Transverse colon (tissue), 4 donors: Measurements from ENCODE around the gene NLGN4X. TPM values are rescaled to one million over a fixed set of nuclear protein-coding genes. Genes with fewer than 3 reads are reported as not detected.

Experiments
- DNase-seq: peaks from one replicate; pipeline ENCODE4 v3.0.0-alpha.2; 2019
- H3K27ac ChIP-seq, 4 donors: fragments of 200-600 bp; sonication (generic); 2 replicates each; pipeline ENCODE4 v1.5.1; 2016 to 2018; ENCODE audit warnings: inconsistent platforms in 4 of 4
- H3K27me3 ChIP-seq: fragments of 200-600 bp; sonication (generic); 2 replicates; pipeline ENCODE4 v1.5.1; 2017; ENCODE audit warnings: inconsistent platforms
- H3K36me3 ChIP-seq, 4 donors: fragments of 200-600 bp; sonication (generic); 2 replicates each; pipeline ENCODE4 v1.5.1; 2017 to 2019; ENCODE audit warnings: inconsistent platforms in 4 of 4
- H3K4me1 ChIP-seq, 4 donors: fragments of 200-600 bp; sonication (generic); 2 replicates each; pipeline ENCODE4 v1.5.1; 2017 to 2020; ENCODE audit warnings: inconsistent platforms in 4 of 4
- H3K4me3 ChIP-seq, 4 donors: fragments of 200-600 bp; sonication (generic); 1 replicate in 1 of 4; 2 replicates in 3 of 4; pipeline versions ENCODE4 v1.5.1 to v1.6.1; 2017 to 2019; ENCODE audit warnings: inconsistent platforms in 4 of 4
- H3K9me3 ChIP-seq, 2 donors: fragments of 200-600 bp; sonication (generic); 2 replicates each; pipeline ENCODE4 v1.5.1; 2017 to 2019; ENCODE audit warnings: inconsistent platforms in 2 of 2
- EP300 ChIP-seq: sonication (generic); formaldehyde crosslinking; IDR thresholded peaks from one replicate; pipeline ENCODE4 v1.6.1; 2017; ENCODE audit warnings: antibody characterized with exemption, low read depth
- POLR2A ChIP-seq: fragments of 450-650 bp; IDR thresholded peaks from one replicate; pipeline ENCODE4 v1.6.1; 2016; ENCODE audit warnings: antibody characterized with exemption, mild to moderate bottlenecking, moderate library complexity
- POLR2AphosphoS5 ChIP-seq, 3 donors: sonication (generic); formaldehyde crosslinking; IDR thresholded peaks; one replicate each; pipeline ENCODE4 v1.6.1; 2016; ENCODE audit warnings: antibody characterized with exemption in 3 of 3
- WGBS, 2 donors: methylation state at CpG; one replicate each; pipeline ENCODE4 v1.1.5; 2018; ENCODE audit warnings: low coverage in 1 of 2; 5-methylcytosine and 5-hydroxymethylcytosine counted together
- in situ Hi-C, 4 donors: fragments of 200-750 bp; cut with MboI; loops; one replicate each; pipeline versions ENCODE4 v1.15.0 to v1.15.1; 2017; ENCODE audit warnings: low sequenced_read_pairs in 3 of 4, low pct_ligation_motif_present in 1 of 4, low pct_unique_long_range_greater_than_20kb in 1 of 4
- intact Hi-C: fragments of 100-400 bp; cut with DNase I; formaldehyde crosslinking; loops from one replicate; pipeline ENCODE4 v1.15.1; 2023; ENCODE audit warnings: low total_unique reads
- total RNA-seq, 4 donors: library from RNA; depleted of rRNA; stranded (reverse); fragments of >200 nt; gene quantifications; one replicate each; pipeline ENCODE4 v1.1.0, GENCODE V29; 2016
- TF ChIP-seq, protein P1 (sequence below), 5 experiments: fragments of 200-600 bp in 3 of 5; fragments of 450-650 bp in 2 of 5; sonication (generic) in 3 of 5; IDR thresholded peaks; 1 replicate in 2 of 5; 2 replicates in 3 of 5; pipeline ENCODE4 v1.5.1; 2016 to 2017; ENCODE audit warnings: antibody characterized with exemption in 5 of 5, inconsistent platforms in 3 of 5, mild to moderate bottlenecking in 2 of 5, moderate library complexity in 1 of 5

Gene NLGN4X
- total RNA-seq, result 1 to 10 TPM in 2 of 4 donors, under 1 TPM in 1, not detected in 1; 0.96 to 1.7 (median 1.5) TPM

DNA sequence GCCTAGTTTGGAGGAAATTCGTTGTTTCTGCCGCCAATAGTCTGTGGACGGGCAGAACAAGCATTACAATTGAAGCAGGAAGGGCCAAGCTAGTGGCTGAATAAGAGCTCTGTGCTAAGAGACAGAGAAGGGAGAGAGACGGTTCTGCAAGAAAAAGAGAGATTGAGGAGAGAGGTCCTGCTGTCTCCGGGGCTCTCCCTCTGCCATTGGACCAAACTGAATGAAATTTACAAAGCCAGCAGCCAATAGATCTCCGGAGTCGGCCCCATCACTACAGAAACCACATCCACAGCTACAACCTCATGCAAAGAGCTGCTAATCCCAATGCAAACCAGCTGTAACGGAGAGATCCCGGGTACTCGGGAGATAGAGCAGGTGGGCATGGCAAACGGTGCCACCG, at the start of gene NLGN4X:
TSS of gene NLGN4X (minus strand) at position 148 of the 400 bp plus-strand sequence. CDS start 77,401 bp downstream, outside the sequence.
- Histone ChIP-seq H3K27me3 (peaks cover 13% of the 10 kb centered on the region), H3K9me3 (no peaks in the 10 kb centered on the region), H3K27ac (no peak within 1 kb of the TSS), H3K4me3 (peak within 1 kb of the TSS in 2 of 4 donors; percentile 23 to 42), H3K4me1 (no peaks in the 10 kb centered on the region), H3K36me3 (no peaks in the 10 kb centered on the region)
- TF ChIP-seq EP300, result no peak
- TF ChIP-seq, protein P1, sequence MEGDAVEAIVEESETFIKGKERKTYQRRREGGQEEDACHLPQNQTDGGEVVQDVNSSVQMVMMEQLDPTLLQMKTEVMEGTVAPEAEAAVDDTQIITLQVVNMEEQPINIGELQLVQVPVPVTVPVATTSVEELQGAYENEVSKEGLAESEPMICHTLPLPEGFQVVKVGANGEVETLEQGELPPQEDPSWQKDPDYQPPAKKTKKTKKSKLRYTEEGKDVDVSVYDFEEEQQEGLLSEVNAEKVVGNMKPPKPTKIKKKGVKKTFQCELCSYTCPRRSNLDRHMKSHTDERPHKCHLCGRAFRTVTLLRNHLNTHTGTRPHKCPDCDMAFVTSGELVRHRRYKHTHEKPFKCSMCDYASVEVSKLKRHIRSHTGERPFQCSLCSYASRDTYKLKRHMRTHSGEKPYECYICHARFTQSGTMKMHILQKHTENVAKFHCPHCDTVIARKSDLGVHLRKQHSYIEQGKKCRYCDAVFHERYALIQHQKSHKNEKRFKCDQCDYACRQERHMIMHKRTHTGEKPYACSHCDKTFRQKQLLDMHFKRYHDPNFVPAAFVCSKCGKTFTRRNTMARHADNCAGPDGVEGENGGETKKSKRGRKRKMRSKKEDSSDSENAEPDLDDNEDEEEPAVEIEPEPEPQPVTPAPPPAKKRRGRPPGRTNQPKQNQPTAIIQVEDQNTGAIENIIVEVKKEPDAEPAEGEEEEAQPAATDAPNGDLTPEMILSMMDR (IDR thresholded peaks at IDR 0.05), result no peak
- TF ChIP-seq POLR2A, result no peak
- TF ChIP-seq POLR2AphosphoS5 (IDR thresholded peaks at IDR 0.05), result no peak
- intact Hi-C loops, result no loop called here
- in situ Hi-C loops, result no loop called here
- DNase-seq, result no peak
- WGBS, 2 donors, result 10% methylated on average over 12 of the region's 12 CpGs; no CpG with 5 or more reads in 1 of the 2 donors

DNA sequence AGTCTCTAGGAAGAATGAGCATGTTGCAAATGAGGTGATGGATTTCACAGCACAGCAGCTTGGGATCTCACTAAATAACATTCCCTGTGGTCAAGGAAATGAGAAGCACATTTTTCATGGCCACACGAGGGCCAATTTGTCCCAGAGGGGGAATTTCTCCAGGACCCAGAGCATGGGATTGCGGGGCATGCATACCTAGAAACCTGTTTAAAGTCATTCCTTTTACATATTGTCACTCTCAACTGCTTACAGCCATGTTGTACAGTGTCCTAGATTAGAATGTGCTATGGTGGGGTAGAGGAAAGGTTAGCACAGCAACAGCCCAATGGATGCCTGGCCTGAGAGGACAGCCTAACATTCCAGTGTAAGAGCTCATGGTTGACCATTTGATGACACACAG, 37.4 kb upstream of the NLGN4X start:
- 86% methylated on average over 2 of the region's 2 CpGs; no CpG with 5 or more reads in 1 of the 2 donors for WGBS, 2 donors
- intact Hi-C loops, result no loop called here
- no peak overlapping the region for H3K4me3 ChIP-seq
- no peaks in the 10 kb centered on the region for H3K4me1 ChIP-seq
- H3K36me3 ChIP-seq, result no peaks in the 10 kb centered on the region
- no peaks in the 10 kb centered on the region for H3K27me3 ChIP-seq
- TF ChIP-seq POLR2A (no peak), EP300 (no peak), POLR2AphosphoS5 (IDR thresholded peaks at IDR 0.05) (no peak)
- TF ChIP-seq, protein P1 (IDR thresholded peaks at IDR 0.05), result no peak
- H3K9me3 ChIP-seq, result no peaks in the 10 kb centered on the region
- in situ Hi-C loops, result no loop called here
- H3K27ac ChIP-seq, result no peak overlapping the region
- no peak for DNase-seq

DNA sequence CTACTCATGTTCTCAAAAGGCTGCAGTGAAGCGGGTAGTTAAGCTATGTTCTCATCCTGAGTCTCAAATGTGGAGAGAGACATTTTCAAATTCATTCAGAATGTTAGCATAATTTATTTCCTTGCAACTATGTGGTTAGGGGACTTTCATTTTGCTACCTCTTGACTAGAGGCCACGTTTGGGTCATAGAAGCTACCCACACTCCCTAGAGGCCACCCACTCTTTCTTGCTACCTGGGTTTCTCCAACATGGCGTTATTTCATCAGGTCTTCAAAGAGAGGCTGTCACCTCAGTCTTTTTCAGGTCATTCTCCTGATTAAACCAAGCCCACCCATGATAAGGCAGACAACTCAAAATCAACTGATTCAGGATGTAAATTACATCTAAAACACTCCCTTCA, 34.3 kb upstream of the NLGN4X start:
- DNase-seq, result no peak
- in situ Hi-C loops, result no loop called here
- 58 to 100% methylated on average over 1 to 3 of the region's 3 CpGs for WGBS, 2 donors
- H3K27me3 ChIP-seq, result no peaks in the 10 kb centered on the region
- TF ChIP-seq, protein P1 (IDR thresholded peaks at IDR 0.05), result no peak
- no peak for TF ChIP-seq POLR2A
- no peak for TF ChIP-seq POLR2AphosphoS5 (IDR thresholded peaks at IDR 0.05)
- TF ChIP-seq EP300, result no peak
- H3K4me1 ChIP-seq, result no peaks in the 10 kb centered on the region
- no peaks in the 10 kb centered on the region for H3K9me3 ChIP-seq
- H3K27ac ChIP-seq, result no peak overlapping the region
- no peak overlapping the region for H3K4me3 ChIP-seq
- intact Hi-C loops, result no loop called here
- H3K36me3 ChIP-seq, result no peaks in the 10 kb centered on the region

DNA sequence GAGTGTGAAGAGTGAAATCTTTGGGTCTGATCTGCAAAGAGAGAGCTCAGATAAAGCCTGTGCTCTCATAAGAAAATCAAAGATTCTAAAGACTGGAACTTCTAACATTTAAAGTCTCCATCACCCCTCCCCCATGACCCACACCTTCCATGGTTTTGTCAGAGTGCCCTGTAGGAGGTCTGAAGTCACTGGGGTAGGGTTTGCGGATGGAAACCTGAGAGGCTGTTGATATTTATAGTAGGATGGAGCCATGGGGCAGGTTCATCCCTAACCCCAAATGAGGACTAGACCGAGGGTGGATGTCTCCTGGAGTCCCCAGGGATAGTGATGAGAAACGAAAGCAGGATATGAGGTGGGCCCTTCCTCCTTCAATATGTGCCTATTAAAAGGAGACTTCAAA, 28.4 kb upstream of the NLGN4X start:
- H3K36me3 ChIP-seq, result no peaks in the 10 kb centered on the region
- intact Hi-C loops, result no loop called here
- H3K9me3 ChIP-seq, result no peaks in the 10 kb centered on the region
- no peak for DNase-seq
- in situ Hi-C loops, result no loop called here
- no peaks in the 10 kb centered on the region for H3K4me1 ChIP-seq
- H3K27ac ChIP-seq, result no peak overlapping the region
- TF ChIP-seq POLR2AphosphoS5 (IDR thresholded peaks at IDR 0.05) (no peak), POLR2A (no peak), EP300 (no peak)
- TF ChIP-seq, protein P1 (IDR thresholded peaks at IDR 0.05), result no peak
- no peak overlapping the region for H3K4me3 ChIP-seq
- 63% methylated on average over 3 of the region's 3 CpGs; no CpG with 5 or more reads in 1 of the 2 donors for WGBS, 2 donors
- H3K27me3 ChIP-seq, result no peaks in the 10 kb centered on the region
